GM12878 (cell line): Measurements from ENCODE around the gene DERL2. TPM values are rescaled to one million over a fixed set of nuclear protein-coding genes. Genes with fewer than 3 reads are reported as not detected.

Source experiments
- ATAC-seq: fragments of 200-7000 bp; cut with Tn5 transposase; 3 replicates; pipeline ENCODE4 v1.9.1; 2020; ENCODE audit warnings: mild to moderate bottlenecking, moderate library complexity
- BruUV-seq: library from RNA; stranded (reverse); fragments of 400-500 nt; replicated peaks from 2 replicates; lab custom pipeline; 2021; lab: Mats Ljungman, UMichigan
- CTCF ChIA-PET: fragments of 300-600 bp; sonication (Branson Sonifier 250); formaldehyde crosslinking; extraction: SDS; loops from one replicate; lab custom pipeline; 2021; ENCODE audit warnings: inconsistent platforms; lab: Yijun Ruan, JAX
- POLR2A ChIA-PET: fragments of 350-600 bp; formaldehyde crosslinking; extraction: SDS; loops from one replicate; lab custom pipeline; 2021; ENCODE audit warnings: inconsistent platforms; lab: Charles Lee
- RAD21 ChIA-PET: fragments of 300-600 bp; sonication (Branson Sonifier 250); formaldehyde crosslinking; loops from one replicate; lab custom pipeline; 2023; ENCODE audit warnings: antibody characterized with exemption; ENCODE audit not compliant: unreplicated experiment; lab: Charles Lee
- SMC1A ChIA-PET: fragments of 300-600 bp; sonication (Branson Sonifier 250); formaldehyde crosslinking; loops from one replicate; lab custom pipeline; 2023; ENCODE audit not compliant: unreplicated experiment, uncharacterized antibody; lab: Charles Lee
- DNase-seq: peaks from one replicate; pipeline ENCODE4 v3.0.0-alpha.2; 2011; ENCODE audit warnings: low read depth, low spot score
- FAIRE-seq: peaks from 3 replicates; lab custom pipeline; 2011; peaks lifted over from hg19 to GRCh38; lab: Jason Lieb, UNC
- H2AFZ ChIP-seq: 2 replicates; pipeline ENCODE4 v1.6.0; 2011; ENCODE audit warnings: low read depth, low read length, control low read depth; ENCODE audit not compliant: control insufficient read depth
- H3K27ac ChIP-seq: 2 replicates; pipeline ENCODE4 v1.5.1; 2011; ENCODE audit warnings: control low read depth; ENCODE audit not compliant: control insufficient read depth, insufficient read depth
- H3K27me3 ChIP-seq, 2 experiments: replicated peaks in 1 of 2; 2 replicates each; pipeline versions ENCODE4 v1.6.0 to v1.6.1; 2011; ENCODE audit warnings: low read length in 1 of 2; ENCODE audit not compliant: control insufficient read depth in 2 of 2, insufficient read depth in 2 of 2
- H3K36me3 ChIP-seq, 2 experiments: 2 replicates each; pipeline ENCODE4 v1.5.1; 2011; ENCODE audit warnings: low read length in 1 of 2; ENCODE audit not compliant: control insufficient read depth in 2 of 2, insufficient read depth in 2 of 2
- H3K4me1 ChIP-seq: 2 replicates; pipeline ENCODE4 v1.6.1; 2011; ENCODE audit warnings: mild to moderate bottlenecking, low read length, moderate library complexity, mixed read lengths; ENCODE audit not compliant: control insufficient read depth, insufficient read depth
- H3K4me2 ChIP-seq: 2 replicates; pipeline ENCODE4 v1.6.0; 2011; ENCODE audit warnings: control low read depth; ENCODE audit not compliant: control insufficient read depth, insufficient read depth
- H3K4me3 ChIP-seq: fragments of 200-600 bp; sonication (generic); 2 replicates; pipeline ENCODE4 v1.5.1; 2016
- H3K79me2 ChIP-seq: 2 replicates; pipeline ENCODE4 v1.6.0; 2011; ENCODE audit warnings: low read length; ENCODE audit not compliant: control insufficient read depth, insufficient read depth
- H3K9ac ChIP-seq: 2 replicates; pipeline ENCODE4 v1.8.0; 2011; ENCODE audit warnings: low read length, control low read depth, mixed read lengths; ENCODE audit not compliant: control insufficient read depth, insufficient read depth
- H3K9me3 ChIP-seq: replicated peaks from 3 replicates; pipeline ENCODE4 v1.5.1; 2011; ENCODE audit warnings: mild to moderate bottlenecking, low read length; ENCODE audit not compliant: control insufficient read depth, insufficient read depth
- H4K20me1 ChIP-seq: 2 replicates; pipeline ENCODE4 v1.6.0; 2011; ENCODE audit not compliant: control insufficient read depth, insufficient read depth
- CHD2 ChIP-seq: IDR thresholded peaks from 2 replicates; pipeline ENCODE4 v1.6.1; 2011; ENCODE audit warnings: low read depth, low read length, improper control_type of control experiment, borderline replicate concordance
- HDGF ChIP-seq: fragments of 450-650 bp; IDR thresholded peaks from 2 replicates; pipeline ENCODE4 v1.6.1; 2016; ENCODE audit warnings: antibody characterized with exemption
- MEF2B ChIP-seq: fragments of 450-650 bp; IDR thresholded peaks from 2 replicates; pipeline ENCODE4 v1.6.1; 2018; ENCODE audit warnings: mild to moderate bottlenecking, moderate library complexity; ENCODE audit not compliant: partially characterized antibody, poor library complexity, severe bottlenecking
- NFYA ChIP-seq: IDR thresholded peaks from 2 replicates; pipeline ENCODE4 v1.6.1; 2011; ENCODE audit warnings: low read depth, mild to moderate bottlenecking, low read length, improper control_type of control experiment, borderline replicate concordance
- RAD21 ChIP-seq: IDR thresholded peaks from 2 replicates; pipeline ENCODE4 v1.6.1; 2011; ENCODE audit warnings: mild to moderate bottlenecking, low read depth, low read length, moderate library complexity; ENCODE audit not compliant: insufficient read depth
- SMAD1 ChIP-seq: fragments of 450-650 bp; IDR thresholded peaks from 2 replicates; pipeline ENCODE4 v1.6.1; 2018; ENCODE audit warnings: mild to moderate bottlenecking, low read depth; ENCODE audit not compliant: partially characterized antibody
- STAT3 ChIP-seq: IDR thresholded peaks from 2 replicates; pipeline ENCODE4 v1.6.1; 2011; ENCODE audit warnings: low read depth, low read length, improper control_type of control experiment
- SUPT20H ChIP-seq: IDR thresholded peaks from 2 replicates; pipeline ENCODE4 v1.6.1; 2011; ENCODE audit warnings: low read depth, mild to moderate bottlenecking, low read length, moderate library complexity, borderline replicate concordance; ENCODE audit not compliant: control insufficient read depth
- WGBS: methylation state at CpG from one replicate; pipeline ENCODE4 v1.1.6; 2016; ENCODE audit warnings: low lambda C conversion rate; ENCODE audit not compliant: insufficient replicate concordance, insufficient coverage; ENCODE audit errors: missing lambda C conversion rate; 5-methylcytosine and 5-hydroxymethylcytosine counted together
- in situ Hi-C: fragments of 300-500 bp; cut with MboI; formaldehyde crosslinking; loops from 9 replicates; pipeline ENCODE4 v1.14.3; 2018; ENCODE audit warnings: mixed read lengths
- intact Hi-C: fragments of 100-400 bp; cut with micrococcal nuclease; formaldehyde crosslinking; loops from one replicate; pipeline ENCODE4 v1.14.2; 2022; ENCODE audit not compliant: unreplicated experiment
- polyA plus RNA-seq, 11 experiments: library from polyadenylated mRNA; depleted of rRNA in 4 of 11; unstranded in 6 of 11; stranded (reverse) in 5 of 11; fragments of >200 nt; fragmentation: Nextera tagmentation in 4 of 11; fragmentation: Illumina TruSeq in 1 of 11; extraction: Ambion mirVana in 4 of 11; extraction: Trizol in 1 of 11; gene quantifications; 1 replicate in 1 of 11; 2 replicates in 10 of 11; pipeline versions ENCODE4 v1.2.1 to v1.2.3, GENCODE V29; 2011 to 2016; ENCODE audit warnings: inconsistent platforms in 2 of 11, missing spikeins in 2 of 11, low read depth in 1 of 11
- total RNA-seq, 4 experiments: library from RNA; depleted of rRNA in 3 of 4; stranded (reverse); fragments of >200 nt in 3 of 4; fragmentation: Illumina TruSeq in 1 of 4; extraction: Trizol in 1 of 4; gene quantifications; 2 replicates each; pipeline versions ENCODE4 v1.2.1 to v1.2.3, GENCODE V29; 2013 to 2021
- TF ChIP-seq, protein P1 (sequence below): IDR thresholded peaks from 2 replicates; pipeline ENCODE4 v1.6.1; 2011; ENCODE audit warnings: low read depth, mild to moderate bottlenecking, low read length, moderate library complexity, borderline replicate concordance; ENCODE audit errors: extremely low read depth
- TF ChIP-seq, protein P2 (sequence below): IDR thresholded peaks from 2 replicates; pipeline ENCODE4 v1.6.1; 2011; ENCODE audit warnings: borderline replicate concordance, low read depth, mild to moderate bottlenecking, moderate library complexity, low read length; ENCODE audit not compliant: insufficient read depth, poor library complexity, severe bottlenecking
- TF ChIP-seq, protein P3 (sequence below): fragments of 450-650 bp; IDR thresholded peaks from 2 replicates; pipeline ENCODE4 v1.6.1; 2018; ENCODE audit warnings: mild to moderate bottlenecking, low read depth, moderate library complexity; ENCODE audit not compliant: partially characterized antibody
- TF ChIP-seq, protein P4 (sequence below): IDR thresholded peaks from 2 replicates; pipeline ENCODE4 v1.6.1; 2012; ENCODE audit warnings: low read depth, low read length, improper control_type of control experiment
- TF ChIP-seq, protein P5 (sequence below): fragments of 450-650 bp; formaldehyde crosslinking; IDR thresholded peaks from 2 replicates; pipeline ENCODE4 v1.4.0; 2022; ENCODE audit warnings: mild to moderate bottlenecking, moderate library complexity

Gene DERL2
- total and polyA plus RNA-seq, 10 of the 15 experiments (the other 5 are each of a cell fraction or from before 2014, with no cell fraction given): 40.5 to 236 (median 69.3) TPM

DNA sequence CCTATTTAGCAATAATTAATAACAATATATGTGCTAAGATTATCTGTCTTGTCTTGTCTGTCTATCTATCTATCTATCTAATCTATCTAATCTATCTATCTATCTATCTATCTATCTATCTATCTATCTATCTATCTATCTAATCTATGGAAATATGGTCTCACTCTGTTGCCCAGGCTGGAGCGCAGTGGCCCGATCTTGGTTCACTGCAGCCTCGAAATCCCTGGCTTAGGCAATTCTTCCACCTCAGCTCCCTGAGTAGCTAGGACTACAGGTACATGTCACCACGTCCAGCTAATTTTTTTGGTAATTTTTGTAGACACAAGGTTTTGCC is 45.1 kb upstream of the DERL2 start:
- ATAC-seq (no peak), FAIRE-seq (no peak), DNase-seq (no peak)
- ChIA-PET RAD21 (no interaction called here), POLR2A (no interaction called here), SMC1A (no interaction called here), CTCF (no interaction called here)
- H3K4me3 ChIP-seq: no peak overlapping the region
- H3K4me2 ChIP-seq: no peak overlapping the region
- TF ChIP-seq, protein P1, sequence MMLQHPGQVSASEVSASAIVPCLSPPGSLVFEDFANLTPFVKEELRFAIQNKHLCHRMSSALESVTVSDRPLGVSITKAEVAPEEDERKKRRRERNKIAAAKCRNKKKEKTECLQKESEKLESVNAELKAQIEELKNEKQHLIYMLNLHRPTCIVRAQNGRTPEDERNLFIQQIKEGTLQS: no peak
- TF ChIP-seq, protein P2, sequence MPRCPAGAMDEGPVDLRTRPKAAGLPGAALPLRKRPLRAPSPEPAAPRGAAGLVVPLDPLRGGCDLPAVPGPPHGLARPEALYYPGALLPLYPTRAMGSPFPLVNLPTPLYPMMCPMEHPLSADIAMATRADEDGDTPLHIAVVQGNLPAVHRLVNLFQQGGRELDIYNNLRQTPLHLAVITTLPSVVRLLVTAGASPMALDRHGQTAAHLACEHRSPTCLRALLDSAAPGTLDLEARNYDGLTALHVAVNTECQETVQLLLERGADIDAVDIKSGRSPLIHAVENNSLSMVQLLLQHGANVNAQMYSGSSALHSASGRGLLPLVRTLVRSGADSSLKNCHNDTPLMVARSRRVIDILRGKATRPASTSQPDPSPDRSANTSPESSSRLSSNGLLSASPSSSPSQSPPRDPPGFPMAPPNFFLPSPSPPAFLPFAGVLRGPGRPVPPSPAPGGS: no peak
- no peak for TF ChIP-seq STAT3
- TF ChIP-seq, protein P3, sequence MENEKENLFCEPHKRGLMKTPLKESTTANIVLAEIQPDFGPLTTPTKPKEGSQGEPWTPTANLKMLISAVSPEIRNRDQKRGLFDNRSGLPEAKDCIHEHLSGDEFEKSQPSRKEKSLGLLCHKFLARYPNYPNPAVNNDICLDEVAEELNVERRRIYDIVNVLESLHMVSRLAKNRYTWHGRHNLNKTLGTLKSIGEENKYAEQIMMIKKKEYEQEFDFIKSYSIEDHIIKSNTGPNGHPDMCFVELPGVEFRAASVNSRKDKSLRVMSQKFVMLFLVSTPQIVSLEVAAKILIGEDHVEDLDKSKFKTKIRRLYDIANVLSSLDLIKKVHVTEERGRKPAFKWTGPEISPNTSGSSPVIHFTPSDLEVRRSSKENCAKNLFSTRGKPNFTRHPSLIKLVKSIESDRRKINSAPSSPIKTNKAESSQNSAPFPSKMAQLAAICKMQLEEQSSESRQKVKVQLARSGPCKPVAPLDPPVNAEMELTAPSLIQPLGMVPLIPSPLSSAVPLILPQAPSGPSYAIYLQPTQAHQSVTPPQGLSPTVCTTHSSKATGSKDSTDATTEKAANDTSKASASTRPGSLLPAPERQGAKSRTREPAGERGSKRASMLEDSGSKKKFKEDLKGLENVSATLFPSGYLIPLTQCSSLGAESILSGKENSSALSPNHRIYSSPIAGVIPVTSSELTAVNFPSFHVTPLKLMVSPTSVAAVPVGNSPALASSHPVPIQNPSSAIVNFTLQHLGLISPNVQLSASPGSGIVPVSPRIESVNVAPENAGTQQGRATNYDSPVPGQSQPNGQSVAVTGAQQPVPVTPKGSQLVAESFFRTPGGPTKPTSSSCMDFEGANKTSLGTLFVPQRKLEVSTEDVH: no peak
- no peak for TF ChIP-seq SUPT20H
- no peak for TF ChIP-seq HDGF
- TF ChIP-seq, protein P4, sequence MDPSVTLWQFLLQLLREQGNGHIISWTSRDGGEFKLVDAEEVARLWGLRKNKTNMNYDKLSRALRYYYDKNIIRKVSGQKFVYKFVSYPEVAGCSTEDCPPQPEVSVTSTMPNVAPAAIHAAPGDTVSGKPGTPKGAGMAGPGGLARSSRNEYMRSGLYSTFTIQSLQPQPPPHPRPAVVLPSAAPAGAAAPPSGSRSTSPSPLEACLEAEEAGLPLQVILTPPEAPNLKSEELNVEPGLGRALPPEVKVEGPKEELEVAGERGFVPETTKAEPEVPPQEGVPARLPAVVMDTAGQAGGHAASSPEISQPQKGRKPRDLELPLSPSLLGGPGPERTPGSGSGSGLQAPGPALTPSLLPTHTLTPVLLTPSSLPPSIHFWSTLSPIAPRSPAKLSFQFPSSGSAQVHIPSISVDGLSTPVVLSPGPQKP: no peak
- TF ChIP-seq NFYA: no peak
- no peak for TF ChIP-seq RAD21
- no peak for TF ChIP-seq CHD2
- TF ChIP-seq MEF2B: no peak
- TF ChIP-seq, protein P5, sequence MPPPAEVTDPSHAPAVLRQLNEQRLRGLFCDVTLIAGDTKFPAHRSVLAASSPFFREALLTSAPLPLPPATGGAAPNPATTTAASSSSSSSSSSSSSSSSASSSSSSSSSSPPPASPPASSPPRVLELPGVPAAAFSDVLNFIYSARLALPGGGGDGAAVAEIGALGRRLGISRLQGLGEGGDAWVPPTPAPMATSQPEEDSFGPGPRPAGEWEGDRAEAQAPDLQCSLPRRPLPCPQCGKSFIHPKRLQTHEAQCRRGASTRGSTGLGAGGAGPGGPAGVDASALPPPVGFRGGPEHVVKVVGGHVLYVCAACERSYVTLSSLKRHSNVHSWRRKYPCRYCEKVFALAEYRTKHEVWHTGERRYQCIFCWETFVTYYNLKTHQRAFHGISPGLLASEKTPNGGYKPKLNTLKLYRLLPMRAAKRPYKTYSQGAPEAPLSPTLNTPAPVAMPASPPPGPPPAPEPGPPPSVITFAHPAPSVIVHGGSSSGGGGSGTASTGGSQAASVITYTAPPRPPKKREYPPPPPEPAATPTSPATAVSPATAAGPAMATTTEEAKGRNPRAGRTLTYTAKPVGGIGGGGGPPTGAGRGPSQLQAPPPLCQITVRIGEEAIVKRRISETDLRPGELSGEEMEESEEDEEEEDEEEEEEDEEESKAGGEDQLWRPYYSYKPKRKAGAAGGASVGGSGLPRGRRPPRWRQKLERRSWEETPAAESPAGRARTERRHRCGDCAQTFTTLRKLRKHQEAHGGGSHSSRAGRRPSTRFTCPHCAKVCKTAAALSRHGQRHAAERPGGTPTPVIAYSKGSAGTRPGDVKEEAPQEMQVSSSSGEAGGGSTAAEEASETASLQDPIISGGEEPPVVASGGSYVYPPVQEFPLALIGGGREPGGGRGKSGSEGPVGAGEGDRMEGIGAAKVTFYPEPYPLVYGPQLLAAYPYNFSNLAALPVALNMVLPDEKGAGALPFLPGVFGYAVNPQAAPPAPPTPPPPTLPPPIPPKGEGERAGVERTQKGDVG: no peak
- TF ChIP-seq SMAD1: no peak
- H3K4me1 ChIP-seq: no peaks in the 10 kb centered on the region
- H3K9ac ChIP-seq: no peak overlapping the region
- peaks cover 0 to 20% of the 10 kb centered on the region in 2 experiments; a peak in 3 of 4 replicates for H3K36me3 ChIP-seq
- no peak overlapping the region for H3K27ac ChIP-seq
- H3K27me3 ChIP-seq: no peaks in the 10 kb centered on the region
- 92% methylated on average over 4 of the region's 4 CpGs for WGBS
- no peaks in the 10 kb centered on the region for H4K20me1 ChIP-seq
- intact Hi-C loops: no loop called here
- no peaks in the 10 kb centered on the region for H3K9me3 ChIP-seq
- in situ Hi-C loops: no loop called here
- H2AFZ ChIP-seq: no peak overlapping the region
- no TSS peak for BruUV-seq
- no peaks in the 10 kb centered on the region for H3K79me2 ChIP-seq
